RWPE2 (cell line): ENCODE results near the gene FNDC3B.

ENCODE experiments used
- ATAC-seq: fragments of 200-7000 bp; cut with Tn5 transposase; 3 replicates; pipeline ENCODE4 v1.9.1; 2021; ENCODE audit warnings: low read depth
- DNase-seq: peaks from one replicate; pipeline ENCODE4 v3.0.0-alpha.2; 2020; ENCODE audit warnings: low spot score
- H3K27ac ChIP-seq: fragments of 450-650 bp; 2 replicates; pipeline ENCODE4 v1.5.1; 2017; ENCODE audit warnings: mild to moderate bottlenecking; ENCODE audit not compliant: poor library complexity, severe bottlenecking
- H3K27me3 ChIP-seq: fragments of 250-450 bp; sonication (Bioruptor Pico); 2 replicates; pipeline ENCODE4 v1.5.1; 2021; ENCODE audit warnings: mild to moderate bottlenecking, moderate library complexity; ENCODE audit not compliant: insufficient read depth, poor library complexity, severe bottlenecking
- H3K36me3 ChIP-seq: fragments of 250-450 bp; sonication (Bioruptor Pico); 2 replicates; pipeline ENCODE4 v1.5.1; 2020; ENCODE audit warnings: low read depth, mild to moderate bottlenecking, moderate library complexity
- H3K4me1 ChIP-seq: fragments of 250-450 bp; sonication (Bioruptor Pico); 2 replicates; pipeline ENCODE4 v1.5.1; 2021; ENCODE audit warnings: mild to moderate bottlenecking, moderate library complexity; ENCODE audit not compliant: insufficient read depth, poor library complexity, severe bottlenecking
- H3K4me3 ChIP-seq: fragments of 250-450 bp; sonication (Bioruptor Pico); 2 replicates; pipeline ENCODE4 v1.5.1; 2021; ENCODE audit warnings: mild to moderate bottlenecking, moderate library complexity; ENCODE audit not compliant: severe bottlenecking
- H3K9me3 ChIP-seq: fragments of 250-450 bp; sonication (Bioruptor Pico); 2 replicates; pipeline ENCODE4 v1.5.1; 2021; ENCODE audit warnings: mild to moderate bottlenecking, moderate library complexity; ENCODE audit not compliant: severe bottlenecking
- TF ChIP-seq, protein P1 (sequence below): fragments of 450-650 bp; IDR thresholded peaks from one replicate; pipeline ENCODE4 v1.5.1; 2017; ENCODE audit warnings: mild to moderate bottlenecking, moderate library complexity; ENCODE audit not compliant: poor library complexity, severe bottlenecking

FNDC3B gene

DNA sequence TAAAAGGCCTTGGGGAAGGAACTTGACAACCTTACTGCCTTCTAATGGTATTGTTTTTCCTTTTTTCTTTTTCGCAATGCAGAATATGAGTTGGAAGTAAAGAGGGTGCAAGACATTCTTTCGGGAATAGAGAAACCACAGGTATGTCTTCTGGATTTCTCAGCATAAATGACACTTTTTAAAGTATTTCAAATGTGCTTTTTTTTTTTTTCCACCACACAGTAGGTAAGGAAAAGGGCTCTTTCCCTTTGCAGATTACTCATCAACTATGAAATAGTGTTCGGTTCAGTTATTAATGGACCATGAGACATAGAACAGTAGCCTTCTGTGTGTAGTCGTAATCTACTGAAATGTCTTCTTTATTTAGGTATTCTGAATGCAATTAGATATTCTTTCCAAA is 246.5 kb downstream of the FNDC3B start:
- peak overlapping the region; percentile 27 for H3K27ac ChIP-seq
- H3K9me3 ChIP-seq = no peaks in the 10 kb centered on the region
- H3K4me3 ChIP-seq = no peak overlapping the region
- ATAC-seq (peak; percentile 60), DNase-seq (no peak)
- H3K36me3 ChIP-seq = peaks cover 50% of the 10 kb centered on the region
- H3K27me3 ChIP-seq = no peaks in the 10 kb centered on the region
- TF ChIP-seq, protein P1, sequence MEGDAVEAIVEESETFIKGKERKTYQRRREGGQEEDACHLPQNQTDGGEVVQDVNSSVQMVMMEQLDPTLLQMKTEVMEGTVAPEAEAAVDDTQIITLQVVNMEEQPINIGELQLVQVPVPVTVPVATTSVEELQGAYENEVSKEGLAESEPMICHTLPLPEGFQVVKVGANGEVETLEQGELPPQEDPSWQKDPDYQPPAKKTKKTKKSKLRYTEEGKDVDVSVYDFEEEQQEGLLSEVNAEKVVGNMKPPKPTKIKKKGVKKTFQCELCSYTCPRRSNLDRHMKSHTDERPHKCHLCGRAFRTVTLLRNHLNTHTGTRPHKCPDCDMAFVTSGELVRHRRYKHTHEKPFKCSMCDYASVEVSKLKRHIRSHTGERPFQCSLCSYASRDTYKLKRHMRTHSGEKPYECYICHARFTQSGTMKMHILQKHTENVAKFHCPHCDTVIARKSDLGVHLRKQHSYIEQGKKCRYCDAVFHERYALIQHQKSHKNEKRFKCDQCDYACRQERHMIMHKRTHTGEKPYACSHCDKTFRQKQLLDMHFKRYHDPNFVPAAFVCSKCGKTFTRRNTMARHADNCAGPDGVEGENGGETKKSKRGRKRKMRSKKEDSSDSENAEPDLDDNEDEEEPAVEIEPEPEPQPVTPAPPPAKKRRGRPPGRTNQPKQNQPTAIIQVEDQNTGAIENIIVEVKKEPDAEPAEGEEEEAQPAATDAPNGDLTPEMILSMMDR = no peak
- peaks cover 20% of the 10 kb centered on the region for H3K4me1 ChIP-seq

DNA sequence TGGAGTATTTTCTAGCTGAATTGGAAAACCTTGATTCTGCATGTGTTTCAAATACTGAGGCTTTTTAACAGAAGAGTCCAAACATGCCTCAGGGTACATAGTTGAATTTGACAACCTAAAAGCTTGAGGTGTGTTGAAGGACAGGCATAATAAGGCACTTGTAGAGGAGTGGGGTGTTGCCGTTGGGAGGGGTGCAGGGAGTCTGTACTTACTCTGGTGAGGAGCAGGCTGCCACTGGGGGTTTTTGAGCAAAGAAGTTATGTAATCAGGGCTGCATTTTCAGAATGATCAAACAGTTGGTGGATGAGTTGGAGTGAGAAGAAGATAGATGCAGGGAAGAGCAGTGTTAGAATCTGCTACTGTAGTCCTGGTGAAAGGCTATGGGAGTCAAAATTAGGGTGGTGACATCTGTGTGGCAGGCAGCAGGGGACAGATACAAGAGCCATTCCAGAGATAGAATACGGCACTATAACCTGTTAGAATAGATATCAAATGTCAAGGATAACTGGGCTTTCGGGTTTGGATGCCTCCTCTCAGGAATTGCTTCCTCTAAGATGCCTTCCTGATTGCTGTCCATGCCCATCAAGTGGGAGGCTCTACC is 247.3 kb downstream of the FNDC3B start:
- Histone ChIP-seq H3K4me1 (peaks cover 20% of the 10 kb centered on the region), H3K4me3 (no peak overlapping the region), H3K36me3 (peaks cover 53% of the 10 kb centered on the region), H3K27ac (peak overlapping the region; percentile 27), H3K9me3 (no peaks in the 10 kb centered on the region), H3K27me3 (no peaks in the 10 kb centered on the region)
- ATAC-seq (no peak), DNase-seq (no peak)
- TF ChIP-seq, protein P1 = no peak

DNA sequence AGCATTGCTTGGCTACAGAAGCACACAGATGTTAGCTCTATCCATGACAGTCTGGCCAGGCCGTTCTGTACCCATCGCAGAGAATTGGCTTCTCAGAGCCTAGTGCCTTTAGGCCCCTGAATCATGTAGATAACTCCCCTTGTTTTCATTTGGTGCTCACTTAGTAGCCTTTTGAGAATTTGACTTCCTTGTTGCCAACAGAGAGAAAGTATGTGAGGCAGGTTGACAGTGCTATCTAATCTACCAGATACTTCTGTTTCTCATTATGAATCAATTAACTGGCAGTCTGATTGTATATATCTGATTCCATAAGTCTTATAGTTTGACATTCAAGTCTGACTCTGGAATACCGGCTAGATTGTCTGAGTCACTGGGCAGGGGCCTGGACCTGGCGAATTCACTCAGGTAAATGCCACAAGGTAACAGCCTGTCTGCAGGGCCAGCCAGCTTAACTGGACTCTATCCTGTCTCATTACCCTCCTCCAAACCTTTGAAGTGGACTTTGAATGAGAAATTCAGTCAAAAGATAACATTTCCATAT is 248.6 kb downstream of the FNDC3B start:
- no peaks in the 10 kb centered on the region for H3K27me3 ChIP-seq
- no peak overlapping the region for H3K27ac ChIP-seq
- no peaks in the 10 kb centered on the region for H3K9me3 ChIP-seq
- no peak overlapping the region for H3K4me3 ChIP-seq
- DNase-seq = no peak
- TF ChIP-seq, protein P1 = no peak
- peaks cover 11% of the 10 kb centered on the region for H3K4me1 ChIP-seq
- no peak for ATAC-seq
- H3K36me3 ChIP-seq = peaks cover 55% of the 10 kb centered on the region

DNA sequence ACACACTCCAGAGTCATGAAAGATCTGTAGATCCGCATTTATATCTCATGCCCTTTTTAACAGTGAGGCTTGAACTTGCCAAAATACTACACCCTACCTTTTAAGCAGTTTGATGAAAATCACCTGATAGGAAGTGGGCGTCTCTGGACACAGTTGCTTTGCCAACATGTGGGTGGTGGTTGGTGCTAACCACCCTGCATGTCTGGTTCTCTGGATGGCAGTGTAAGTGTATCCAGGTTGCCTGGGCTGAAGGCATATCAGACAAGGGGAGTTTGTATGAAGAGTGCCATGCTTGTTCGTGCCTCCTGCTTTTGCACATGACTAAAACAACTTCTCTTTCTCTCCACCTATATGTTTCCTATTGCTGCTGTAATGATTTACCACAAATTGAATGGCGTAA is 249.3 kb downstream of the FNDC3B start:
- ATAC-seq (no peak), DNase-seq (no peak)
- no peaks in the 10 kb centered on the region for H3K27me3 ChIP-seq
- H3K9me3 ChIP-seq = no peaks in the 10 kb centered on the region
- H3K36me3 ChIP-seq = peaks cover 54% of the 10 kb centered on the region
- no peak overlapping the region for H3K4me3 ChIP-seq
- no peak overlapping the region for H3K27ac ChIP-seq
- peaks cover 6% of the 10 kb centered on the region for H3K4me1 ChIP-seq
- TF ChIP-seq, protein P1 = no peak

DNA sequence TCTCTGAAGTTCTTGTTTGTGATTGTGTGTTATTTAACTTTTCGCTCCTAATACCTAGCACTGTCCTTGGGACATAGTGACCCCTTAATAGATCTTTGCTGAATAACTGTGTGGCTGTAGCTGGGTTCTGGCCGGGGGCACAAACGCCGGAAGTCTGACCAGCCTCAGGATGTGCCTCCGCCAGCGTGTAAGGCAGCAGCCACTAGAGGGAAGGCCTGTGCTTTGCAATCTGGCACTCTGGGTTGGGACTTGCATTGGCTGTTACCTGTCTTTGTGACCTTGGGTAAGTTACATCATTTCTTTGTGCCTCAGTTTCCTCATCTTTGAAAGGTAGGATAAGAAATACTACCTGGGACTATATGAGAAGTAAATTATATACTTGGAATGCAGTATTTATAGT is 250.2 kb downstream of the FNDC3B start:
- DNase-seq = no peak
- no peaks in the 10 kb centered on the region for H3K9me3 ChIP-seq
- no peak for ATAC-seq
- no peak overlapping the region for H3K27ac ChIP-seq
- peaks cover 6% of the 10 kb centered on the region for H3K4me1 ChIP-seq
- H3K27me3 ChIP-seq = no peaks in the 10 kb centered on the region
- peaks cover 62% of the 10 kb centered on the region for H3K36me3 ChIP-seq
- no peak overlapping the region for H3K4me3 ChIP-seq
- TF ChIP-seq, protein P1 = peak; percentile 28
